Endothelial cell of umbilical vein (primary cell): ENCODE measurements around the gene MED15. TPM values are rescaled to one million over a fixed set of nuclear protein-coding genes. Genes with fewer than 3 reads are reported as not detected.
"Not testable (repeated sequence)": the region's sequence is repeated elsewhere in the genome, so short reads cannot be mapped to it uniquely, and the experiment has no call there.

ENCODE experiments used
- BruUV-seq: library from RNA; stranded (reverse); fragments of 400-500 nt; replicated peaks from 2 replicates; lab custom pipeline; 2021; lab: Mats Ljungman, UMichigan
- CTCF ChIA-PET: fragments of 300-600, 350-600 bp; sonication (Branson Sonifier 250); formaldehyde crosslinking; loops from one replicate; lab custom pipeline; 2021; ENCODE audit warnings: antibody characterized with exemption, inconsistent platforms; lab: Charles Lee
- POLR2A ChIA-PET: fragments of 300-600, 350-600 bp; sonication (Branson Sonifier 250); formaldehyde crosslinking; loops from one replicate; lab custom pipeline; 2021; ENCODE audit warnings: antibody characterized with exemption, inconsistent platforms; lab: Charles Lee
- DNase-seq: peaks from one replicate; pipeline ENCODE4 v3.0.0-alpha.2; 2011; ENCODE audit warnings: low read depth, low spot score
- FAIRE-seq: peaks from 2 replicates; lab custom pipeline; 2011; peaks lifted over from hg19 to GRCh38; lab: Jason Lieb, UNC
- H2AFZ ChIP-seq: 2 replicates; pipeline ENCODE4 v1.6.0; 2012; ENCODE audit warnings: low read depth, low read length, control low read depth, inconsistent platforms
- H3K27ac ChIP-seq: 2 replicates; pipeline ENCODE4 v1.5.1; 2011; ENCODE audit warnings: low read depth, mild to moderate bottlenecking, control low read depth, low read length, moderate library complexity; ENCODE audit not compliant: insufficient read depth
- H3K27me3 ChIP-seq, 2 experiments: 2 replicates each; pipeline versions ENCODE4 v1.6.0 to v1.6.1; 2011; ENCODE audit warnings: low read length in 2 of 2, mixed read lengths in 1 of 2; ENCODE audit not compliant: control insufficient read depth in 2 of 2, insufficient read depth in 2 of 2
- H3K36me3 ChIP-seq, 2 experiments: 2 replicates in 1 of 2; 3 replicates in 1 of 2; pipeline ENCODE4 v1.5.1; 2011; ENCODE audit warnings: low read length in 2 of 2, mild to moderate bottlenecking in 1 of 2, moderate library complexity in 1 of 2; ENCODE audit not compliant: control insufficient read depth in 2 of 2, insufficient read depth in 2 of 2; ENCODE audit errors: extremely low read depth in 1 of 2
- H3K4me1 ChIP-seq: 3 replicates; pipeline ENCODE4 v1.5.1; 2011; ENCODE audit warnings: mild to moderate bottlenecking, low read length; ENCODE audit not compliant: control insufficient read depth, insufficient read depth; ENCODE audit errors: extremely low read depth
- H3K4me2 ChIP-seq: 2 replicates; pipeline ENCODE4 v1.6.1; 2011; ENCODE audit warnings: low read length, control low read depth, mixed read lengths; ENCODE audit not compliant: insufficient read depth
- H3K4me3 ChIP-seq, 3 experiments: fragments of 200-600 bp in 1 of 3; sonication (generic), shearing (Covaris generic) in 1 of 3; replicated peaks in 1 of 3; 2 replicates each; pipeline ENCODE4 v1.5.1; 2011 to 2016; ENCODE audit warnings: control low read depth in 3 of 3, low read length in 3 of 3, mild to moderate bottlenecking in 2 of 3, inconsistent platforms in 1 of 3, low read depth in 1 of 3, moderate library complexity in 1 of 3; ENCODE audit not compliant: insufficient read depth in 1 of 3
- H3K79me2 ChIP-seq: 2 replicates; pipeline ENCODE4 v1.6.0; 2012; ENCODE audit warnings: low read length, inconsistent platforms; ENCODE audit not compliant: control insufficient read depth, insufficient read depth
- H3K9ac ChIP-seq: replicated peaks from 2 replicates; pipeline ENCODE3; 2011; ENCODE audit warnings: low read length, control low read depth; ENCODE audit not compliant: insufficient read depth; ENCODE audit errors: extremely low read depth
- H3K9me1 ChIP-seq: replicated peaks from 3 replicates; pipeline ENCODE4 v1.6.0; 2011; ENCODE audit warnings: mild to moderate bottlenecking, low read length; ENCODE audit not compliant: control insufficient read depth, insufficient read depth; ENCODE audit errors: extremely low read depth
- H3K9me3 ChIP-seq: replicated peaks from 2 replicates; pipeline ENCODE4 v1.5.1; 2012; ENCODE audit warnings: low read length, inconsistent platforms; ENCODE audit not compliant: control insufficient read depth, insufficient read depth
- H4K20me1 ChIP-seq: replicated peaks from 2 replicates; pipeline ENCODE3; 2011; ENCODE audit warnings: mild to moderate bottlenecking, low read length; ENCODE audit not compliant: control insufficient read depth, insufficient read depth; ENCODE audit errors: extremely low read depth
- CTCF ChIP-seq, 2 donors: IDR thresholded peaks; 1 replicate in 1 of 2; 2 replicates in 1 of 2; pipeline ENCODE4 v1.5.1; 2011; ENCODE audit warnings: low read length in 2 of 2, mild to moderate bottlenecking in 2 of 2, moderate library complexity in 2 of 2, control low read depth in 1 of 2, inconsistent platforms in 1 of 2, low read depth in 1 of 2; ENCODE audit not compliant: insufficient read depth in 1 of 2; ENCODE audit errors: extremely low read depth in 1 of 2
- EZH2 ChIP-seq: IDR thresholded peaks from 2 replicates; pipeline ENCODE4 v1.6.1; 2012; ENCODE audit warnings: borderline replicate concordance, low read depth, mild to moderate bottlenecking, moderate library complexity, low read length, inconsistent platforms; ENCODE audit not compliant: severe bottlenecking
- FOS ChIP-seq: IDR thresholded peaks from 2 replicates; pipeline ENCODE4 v1.6.1; 2011; ENCODE audit warnings: mild to moderate bottlenecking, low read length, moderate library complexity, borderline replicate concordance; ENCODE audit not compliant: insufficient read depth
- GATA2 ChIP-seq: IDR thresholded peaks from 2 replicates; pipeline ENCODE4 v1.7.0; 2011; ENCODE audit warnings: low read depth, mild to moderate bottlenecking, moderate library complexity, mixed read lengths, low read length; ENCODE audit not compliant: insufficient read length, insufficient read depth
- JUN ChIP-seq: IDR thresholded peaks from 2 replicates; pipeline ENCODE4 v1.6.1; 2011; ENCODE audit warnings: borderline replicate concordance, low read depth; ENCODE audit not compliant: insufficient read length, insufficient read depth
- MAX ChIP-seq: IDR thresholded peaks from 2 replicates; pipeline ENCODE4 v1.6.1; 2011; ENCODE audit not compliant: insufficient read depth, insufficient read length
- POLR2A ChIP-seq: IDR thresholded peaks from 2 replicates; pipeline ENCODE4 v1.6.1; 2012; ENCODE audit warnings: low read depth, mild to moderate bottlenecking, control low read depth, low read length
- POLR2AphosphoS5 ChIP-seq: IDR thresholded peaks from 2 replicates; pipeline ENCODE4 v1.6.1; 2012; ENCODE audit warnings: low read depth, mild to moderate bottlenecking, control low read depth, low read length, moderate library complexity; ENCODE audit not compliant: insufficient read depth
- dilution Hi-C: fragments of 300-500 bp; cut with MboI; formaldehyde crosslinking; loops from one replicate; pipeline ENCODE4 v1.15.0; 2019; ENCODE audit warnings: low sequenced_read_pairs; ENCODE audit not compliant: extremely low pct_ligation_motif_present
- intact Hi-C: fragments of 100-400 bp; cut with micrococcal nuclease; formaldehyde crosslinking; loops from one replicate; pipeline ENCODE4 v1.10.0; 2022
- polyA plus RNA-seq, 4 experiments: library from polyadenylated mRNA; depleted of rRNA in 3 of 4; stranded (reverse) in 3 of 4; unstranded in 1 of 4; fragments of >200 nt; gene quantifications; 2 replicates each; pipeline versions ENCODE4 v1.2.1 to v1.2.3, GENCODE V29; 2011 to 2012; ENCODE audit warnings: missing spikeins in 1 of 4
- total RNA-seq: library from RNA; stranded (reverse); gene quantifications from 2 replicates; pipeline ENCODE4 v1.2.3, GENCODE V29; 2021

MED15 gene
- total and polyA plus RNA-seq, 2 donors (not counting 3 experiments of a cell fraction or from before 2014, with no cell fraction given), result 68.1 to 138 TPM

- ChIA-PET CTCF (no interaction called here), POLR2A (no interaction called here)
- BruUV-seq, result no TSS peak
- H2AFZ ChIP-seq, result no peak overlapping the region
- peaks cover 14% of the 10 kb centered on the region for H3K4me1 ChIP-seq
- dilution Hi-C loops (no loop called here), intact Hi-C loops (loop anchor here (5.0 to 10.0 kb wide), 2 partner anchors 62 to 175 kb away; partner anchors contain the start of genes DGCR6L and SCARF2)
- no peak overlapping the region for H3K4me2 ChIP-seq
- no peak for FAIRE-seq
- no peaks in the 10 kb centered on the region for H3K79me2 ChIP-seq
- H3K4me3 ChIP-seq, result no peak overlapping the region
- H3K36me3 ChIP-seq, result no peaks in the 10 kb centered on the region
- H3K9me3 ChIP-seq, result no peaks in the 10 kb centered on the region
- TF ChIP-seq JUN (no peak), POLR2A (no peak)
- H3K9me1 ChIP-seq, result no peaks in the 10 kb centered on the region
- DNase-seq, result no peak
- H3K9ac ChIP-seq, result no peak overlapping the region
- H3K27ac ChIP-seq, result no peak overlapping the region
- no peaks in the 10 kb centered on the region for H4K20me1 ChIP-seq
- H3K27me3 ChIP-seq, result no peaks in the 10 kb centered on the region
Observed at GRCh38 chr22:20499769-20500168, 7.6 kb upstream of the MED15 start.

GRCh38 chr22:20503816-20504215 lies 3.6 kb upstream of the MED15 start:
- Histone ChIP-seq H3K4me3 (no peak overlapping the region), H3K4me1 (peaks cover 12% of the 10 kb centered on the region), H3K9ac (no peak overlapping the region), H3K9me1 (no peaks in the 10 kb centered on the region), H3K79me2 (peaks cover 14% of the 10 kb centered on the region), H3K27me3 (no peaks in the 10 kb centered on the region), H3K9me3 (no peaks in the 10 kb centered on the region), H4K20me1 (no peaks in the 10 kb centered on the region), H3K4me2 (no peak overlapping the region), H2AFZ (no peak overlapping the region), H3K27ac (no peak overlapping the region), H3K36me3 (no peaks in the 10 kb centered on the region)
- ChIA-PET CTCF (no interaction called here), POLR2A (interaction anchor here (0.6 kb wide), 1 partner anchor 22 kb away, joined by 7 read pairs; no protein-coding TSS in a partner anchor)
- intact Hi-C loops, result no loop called here
- no peak for FAIRE-seq
- no peak for DNase-seq
- no TSS peak for BruUV-seq
- no peak for TF ChIP-seq MAX
- TF ChIP-seq GATA2, result no peak
- TF ChIP-seq JUN, result no peak
- no peak for TF ChIP-seq FOS
- no peak for TF ChIP-seq POLR2AphosphoS5
- no peak for TF ChIP-seq EZH2
- no peak for TF ChIP-seq POLR2A
- TF ChIP-seq CTCF (IDR thresholded peaks at IDR 0.05; ENCODE audit: extremely low read depth in 1 of 2, insufficient read depth in 1 of 2, low read depth in 1 of 2, low read length in 2 of 2), result no peak
- dilution Hi-C loops, result no loop called here

- dilution Hi-C loops, H3K4me2 ChIP-seq, H3K27me3 ChIP-seq, POLR2A ChIA-PET, BruUV-seq, intact Hi-C loops, H3K9me1 ChIP-seq, H3K9me3 ChIP-seq, H3K27ac ChIP-seq, FAIRE-seq, H3K4me3 ChIP-seq, H3K9ac ChIP-seq, H4K20me1 ChIP-seq, H2AFZ ChIP-seq, H3K36me3 ChIP-seq, DNase-seq: not testable (repeated sequence)
- peaks cover 20% of the 10 kb centered on the region for H3K79me2 ChIP-seq
- peaks cover 17% of the 10 kb centered on the region for H3K4me1 ChIP-seq
- CTCF ChIA-PET, result interaction anchor here (0.7 to 1.1 kb wide), 2 partner anchors 10 to 60 kb away, joined by 3 read pairs; no protein-coding TSS in a partner anchor
Observed at GRCh38 chr22:20504293-20504922, 3.0 kb upstream of the MED15 start.
